Measurements from ENCODE around the gene PALD1. TPM values are rescaled to one million over a fixed set of nuclear protein-coding genes. Genes with fewer than 3 reads are reported as not detected.

The PALD1 gene
- total RNA-seq, 2 donors from 2014 or later = 0.20 to 4.8 TPM

DNA sequence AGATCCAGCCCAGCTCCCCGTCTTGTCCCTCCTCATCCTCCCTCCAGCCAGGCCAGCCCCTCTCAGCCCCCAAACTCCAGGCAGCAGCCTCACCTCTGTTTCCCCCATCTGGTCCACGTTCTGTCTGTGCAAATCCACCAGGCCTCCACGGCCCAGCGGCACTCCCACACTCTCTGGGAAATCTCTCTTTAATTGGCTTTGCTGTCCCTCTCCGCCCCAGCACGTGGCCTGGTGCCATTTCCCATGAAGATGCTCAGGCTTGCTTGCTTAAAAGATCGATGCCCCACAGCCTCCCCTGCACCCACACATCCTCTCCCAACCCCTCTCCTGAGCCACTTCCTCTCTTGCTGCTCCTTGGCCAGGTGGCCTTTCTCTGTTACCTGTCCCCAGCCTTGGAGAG lies 84.7 kb downstream of the PALD1 start:
- Mint-ChIP-seq H3K36me3 (no peaks in the 10 kb centered on the region), H3K27ac (peak overlapping the region; percentile 38 to 49), H3K9me3 (no peaks in the 10 kb centered on the region)
- ATAC-seq (no peak), DNase-seq (ENCODE audit: low spot score in 2 of 2) (no peak)

DNA sequence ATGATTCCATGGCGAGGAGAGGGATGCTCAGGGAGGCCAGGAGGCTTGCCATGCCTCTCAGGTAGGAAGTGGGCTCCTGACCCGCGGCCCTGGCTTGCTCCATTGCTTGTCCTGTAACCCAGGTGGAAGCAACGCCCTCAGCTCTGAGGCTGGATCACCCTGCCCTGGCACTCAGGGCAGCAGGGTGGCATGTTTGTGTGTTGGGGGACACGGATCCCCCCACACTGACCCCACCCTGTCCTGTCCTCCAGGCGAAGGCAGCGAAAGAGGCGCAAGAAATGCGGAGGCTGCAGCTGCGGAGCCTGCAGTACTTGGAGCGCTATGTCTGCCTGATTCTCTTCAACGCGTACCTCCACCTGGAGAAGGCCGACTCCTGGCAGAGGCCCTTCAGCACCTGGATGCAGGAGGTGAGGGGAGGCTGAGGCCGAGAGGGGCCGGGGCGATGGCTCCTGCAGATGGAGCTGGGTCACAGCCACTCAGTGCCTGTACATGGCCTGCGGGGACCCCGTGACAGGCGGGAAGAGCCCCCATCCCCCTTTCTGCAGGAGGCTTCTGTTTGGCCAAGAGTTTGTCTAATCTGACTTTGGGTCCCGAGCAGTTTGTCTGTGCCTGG lies 85.7 kb downstream of the PALD1 start:
- Mint-ChIP-seq H3K27ac (no peak overlapping the region), H3K9me3 (no peaks in the 10 kb centered on the region), H3K36me3 (no peaks in the 10 kb centered on the region)
- ATAC-seq = no peak
- DNase-seq (ENCODE audit: low spot score in 2 of 2) = no peak

DNA sequence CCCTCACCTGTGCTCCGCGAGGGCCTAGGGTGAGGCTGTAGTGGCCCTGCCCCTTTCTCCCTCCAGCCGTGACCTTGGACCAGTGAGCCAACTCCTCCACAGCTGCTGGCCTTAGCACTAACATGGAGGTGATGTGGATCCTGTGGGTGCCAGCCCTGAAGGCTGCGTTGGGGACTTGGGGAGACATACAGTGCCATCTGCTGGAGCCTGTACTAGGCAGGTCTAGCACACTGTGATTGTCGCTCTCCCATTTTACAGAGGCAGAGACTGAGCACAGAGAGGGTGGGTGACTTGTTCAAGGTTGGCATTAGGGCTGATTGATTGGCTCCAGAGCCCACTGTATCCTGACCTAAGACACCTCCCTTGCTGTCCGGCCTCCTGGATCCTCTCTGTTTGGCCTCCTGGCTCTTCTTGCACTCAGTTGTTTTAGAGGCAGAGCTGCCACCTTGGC lies 86.4 kb downstream of the PALD1 start:
- ATAC-seq = peak; percentile 43 to 49
- Mint-ChIP-seq H3K9me3 (no peaks in the 10 kb centered on the region), H3K36me3 (no peaks in the 10 kb centered on the region), H3K27ac (no peak overlapping the region)
- DNase-seq (ENCODE audit: low spot score in 2 of 2) = no peak

DNA sequence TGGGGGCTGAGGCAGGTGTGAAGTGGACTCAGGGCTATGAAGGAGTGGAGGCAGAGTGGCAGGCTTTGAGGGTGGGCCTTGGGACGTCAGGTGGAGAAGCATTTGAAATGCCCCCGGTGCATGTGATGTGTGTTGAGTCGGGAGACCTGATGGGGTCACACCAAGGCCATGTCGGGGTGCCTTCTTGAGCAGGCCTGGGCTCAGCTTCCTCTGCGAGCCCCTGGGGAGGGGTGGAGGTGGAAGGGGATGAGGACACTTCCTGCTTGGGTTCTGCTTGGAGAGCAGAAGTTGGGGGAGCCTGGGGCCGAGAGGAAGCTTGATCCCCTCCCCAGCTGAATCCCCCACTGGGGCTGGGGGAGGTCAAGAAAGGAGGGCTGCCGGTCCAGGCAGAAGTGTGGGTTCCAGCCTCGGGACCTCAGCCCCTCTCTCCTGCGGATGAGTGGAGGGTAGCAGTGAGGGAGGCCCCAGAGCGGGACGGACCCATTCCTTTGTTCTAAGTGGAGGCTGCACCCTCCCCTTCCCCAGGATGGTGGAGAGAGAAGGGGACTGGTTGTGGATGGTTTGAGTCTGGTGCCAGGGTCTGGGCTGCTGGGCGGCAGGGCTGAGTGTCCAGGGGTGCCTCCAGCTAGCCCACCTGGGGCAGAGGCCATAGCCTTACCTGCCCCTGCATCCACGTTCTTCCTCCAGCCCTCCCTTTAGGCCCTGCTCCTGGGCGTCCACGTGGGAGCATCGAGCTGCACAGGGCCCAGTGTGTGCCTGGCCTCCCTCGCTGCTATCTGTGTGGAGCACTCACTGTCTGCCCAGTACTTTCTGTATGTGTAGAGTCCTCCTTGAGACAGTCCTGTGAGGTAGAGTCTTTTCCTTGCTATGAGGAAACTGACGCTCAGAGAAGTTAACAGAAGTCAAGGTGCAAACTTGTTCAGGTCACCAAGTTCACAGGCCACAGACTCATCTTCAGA lies 87.3 kb downstream of the PALD1 start:
- ATAC-seq = no peak
- Mint-ChIP-seq H3K36me3 (no peaks in the 10 kb centered on the region), H3K27ac (no peak overlapping the region)

DNA sequence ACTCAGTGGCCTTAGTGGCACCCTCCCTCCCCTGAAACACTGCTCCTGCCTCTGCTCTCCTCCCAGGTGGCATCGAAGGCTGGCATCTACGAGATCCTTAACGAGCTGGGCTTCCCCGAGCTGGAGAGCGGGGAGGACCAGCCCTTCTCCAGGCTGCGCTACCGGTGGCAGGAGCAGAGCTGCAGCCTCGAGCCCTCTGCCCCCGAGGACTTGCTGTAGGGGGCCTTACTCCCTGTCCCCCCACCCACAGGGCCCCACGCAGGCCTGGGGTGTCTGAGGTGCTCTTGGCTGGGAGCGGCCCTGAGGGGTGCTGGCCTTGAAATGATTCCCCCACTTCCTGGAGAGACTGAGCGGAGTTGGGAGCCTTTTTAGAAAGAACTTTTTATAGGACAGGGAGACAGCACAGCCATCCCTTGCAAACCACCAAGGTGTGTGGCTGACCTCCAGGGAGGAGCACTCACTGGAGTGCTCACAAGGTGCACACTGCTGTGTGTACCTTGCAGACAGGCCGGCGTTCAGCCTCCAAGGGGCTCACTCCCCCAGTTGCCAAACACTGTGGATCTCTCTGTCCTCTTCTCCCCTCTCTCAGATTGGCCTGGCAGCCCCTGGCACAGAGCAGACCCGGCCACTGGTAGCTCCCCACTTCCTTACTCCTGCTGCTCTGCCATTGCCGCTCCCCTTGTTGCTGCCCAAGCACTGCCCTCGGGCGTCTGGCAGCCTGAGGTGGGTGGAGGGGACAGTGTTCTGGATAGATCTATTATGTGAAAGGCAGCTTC lies 88.1 kb downstream of the PALD1 start:
- Mint-ChIP-seq H3K27ac (no peak overlapping the region), H3K9me3 (no peaks in the 10 kb centered on the region), H3K36me3 (no peaks in the 10 kb centered on the region)
- ATAC-seq = no peak
- no peak for DNase-seq (ENCODE audit: low spot score in 2 of 2)

More for the DNA sequence above, 87.3 kb downstream of the PALD1 start:
- H3K9me3 Mint-ChIP-seq = no peaks in the 10 kb centered on the region
- DNase-seq (ENCODE audit: low spot score in 2 of 2) = no peak

DNA sequence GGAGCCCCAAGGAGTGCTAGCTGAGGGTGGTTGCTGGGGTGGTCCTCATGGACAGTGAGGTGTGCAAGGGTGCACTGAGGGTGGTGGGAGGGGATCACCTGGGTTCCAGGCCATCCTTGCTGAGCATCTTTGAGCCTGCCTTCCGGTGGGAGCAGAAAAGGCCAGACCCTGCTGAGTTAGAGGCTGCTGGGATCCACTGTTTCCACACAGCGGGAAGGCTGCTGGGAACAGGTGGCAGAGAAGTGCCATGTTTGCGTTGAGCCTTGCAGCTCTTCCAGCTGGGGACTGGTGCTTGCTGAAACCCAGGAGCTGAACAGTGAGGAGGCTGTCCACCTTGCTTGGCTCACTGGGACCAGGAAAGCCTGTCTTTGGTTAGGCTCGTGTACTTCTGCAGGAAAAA lies 89.0 kb downstream of the PALD1 start:
- ATAC-seq = no peak
- Mint-ChIP-seq H3K27ac (no peak overlapping the region), H3K36me3 (no peaks in the 10 kb centered on the region), H3K9me3 (no peaks in the 10 kb centered on the region)
- DNase-seq (ENCODE audit: low spot score in 2 of 2) = no peak

DNA sequence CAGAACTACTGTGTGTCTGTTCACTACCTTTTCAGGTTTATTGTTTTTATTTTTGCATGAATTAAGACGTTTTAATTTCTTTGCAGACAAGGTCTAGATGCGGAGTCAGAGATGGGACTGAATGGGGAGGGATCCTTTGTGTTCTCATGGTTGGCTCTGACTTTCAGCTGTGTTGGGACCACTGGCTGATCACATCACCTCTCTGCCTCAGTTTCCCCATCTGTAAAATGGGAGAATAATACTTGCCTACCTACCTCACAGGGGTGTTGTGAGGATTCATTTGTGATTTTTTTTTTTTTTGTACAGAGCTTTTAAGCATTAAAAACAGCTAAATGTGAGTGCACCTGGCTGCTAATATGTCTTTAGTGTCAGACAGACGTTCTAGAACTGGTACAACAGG lies 89.5 kb downstream of the PALD1 start:
- Mint-ChIP-seq H3K27ac (no peak overlapping the region), H3K36me3 (no peaks in the 10 kb centered on the region), H3K9me3 (no peaks in the 10 kb centered on the region)
- DNase-seq (ENCODE audit: low spot score in 2 of 2) (no peak), ATAC-seq (no peak)

DNA sequence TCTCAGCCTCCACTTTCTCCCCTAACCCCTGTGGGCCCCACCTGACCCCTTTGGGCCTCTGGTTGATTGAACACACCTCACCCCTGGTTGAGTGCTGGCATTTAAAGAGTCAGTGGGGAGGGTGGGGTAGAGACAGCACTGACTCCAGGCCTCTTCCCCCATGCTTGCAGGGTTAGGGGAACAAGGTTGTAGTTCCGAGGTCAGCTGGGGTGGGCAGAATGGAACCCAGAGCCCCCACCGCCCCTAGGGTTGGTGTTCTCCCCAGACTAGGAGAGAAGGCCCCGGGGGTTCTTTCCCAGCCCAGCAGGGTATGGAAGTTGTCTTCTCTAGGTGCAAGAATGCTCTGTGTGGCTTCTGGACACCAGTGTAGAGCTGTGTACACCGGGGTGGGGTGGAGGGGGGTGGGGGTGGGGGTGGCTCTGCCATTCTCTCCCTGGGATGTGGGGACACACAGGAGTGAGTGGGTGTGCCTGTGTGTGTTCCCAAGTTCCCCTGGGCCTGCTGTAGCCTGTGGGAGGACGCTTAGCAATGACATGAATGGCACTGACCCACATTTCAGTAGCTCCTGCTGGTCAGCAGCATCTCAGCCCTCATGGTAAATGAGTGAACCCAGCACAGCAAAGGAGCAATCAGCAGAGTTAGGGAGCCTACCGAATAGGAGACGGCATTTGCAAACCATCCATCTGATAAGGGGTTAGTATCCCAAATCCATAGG lies 90.4 kb downstream of the PALD1 start:
- DNase-seq (ENCODE audit: low spot score in 2 of 2) (no peak), ATAC-seq (no peak)
- H3K36me3 Mint-ChIP-seq = no peaks in the 10 kb centered on the region
- H3K9me3 Mint-ChIP-seq = no peaks in the 10 kb centered on the region
- no peak overlapping the region for H3K27ac Mint-ChIP-seq

DNA sequence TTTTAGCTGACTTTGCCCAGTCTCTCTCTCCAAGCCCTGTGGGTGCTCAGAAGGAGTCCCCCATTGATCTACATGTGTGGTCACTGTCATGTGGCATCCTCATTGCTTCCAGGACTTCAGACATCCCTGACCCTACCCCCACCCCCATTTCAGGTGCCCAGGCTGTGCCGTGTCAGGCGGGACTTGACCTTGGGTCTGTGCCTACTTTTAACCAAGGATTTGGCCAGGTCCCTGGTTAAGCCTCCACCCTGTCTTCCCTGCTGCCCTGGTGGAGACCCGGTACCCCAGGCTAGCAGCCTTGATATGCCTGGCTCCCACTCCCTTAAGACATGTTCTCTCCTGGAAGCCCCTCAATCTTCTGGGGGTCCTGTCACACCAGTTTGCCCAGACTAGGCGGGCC lies 92.7 kb downstream of the PALD1 start:
- ATAC-seq (no peak), DNase-seq (ENCODE audit: low spot score in 2 of 2) (no peak)
- Mint-ChIP-seq H3K9me3 (no peaks in the 10 kb centered on the region), H3K27ac (no peak overlapping the region), H3K36me3 (no peaks in the 10 kb centered on the region)

DNA sequence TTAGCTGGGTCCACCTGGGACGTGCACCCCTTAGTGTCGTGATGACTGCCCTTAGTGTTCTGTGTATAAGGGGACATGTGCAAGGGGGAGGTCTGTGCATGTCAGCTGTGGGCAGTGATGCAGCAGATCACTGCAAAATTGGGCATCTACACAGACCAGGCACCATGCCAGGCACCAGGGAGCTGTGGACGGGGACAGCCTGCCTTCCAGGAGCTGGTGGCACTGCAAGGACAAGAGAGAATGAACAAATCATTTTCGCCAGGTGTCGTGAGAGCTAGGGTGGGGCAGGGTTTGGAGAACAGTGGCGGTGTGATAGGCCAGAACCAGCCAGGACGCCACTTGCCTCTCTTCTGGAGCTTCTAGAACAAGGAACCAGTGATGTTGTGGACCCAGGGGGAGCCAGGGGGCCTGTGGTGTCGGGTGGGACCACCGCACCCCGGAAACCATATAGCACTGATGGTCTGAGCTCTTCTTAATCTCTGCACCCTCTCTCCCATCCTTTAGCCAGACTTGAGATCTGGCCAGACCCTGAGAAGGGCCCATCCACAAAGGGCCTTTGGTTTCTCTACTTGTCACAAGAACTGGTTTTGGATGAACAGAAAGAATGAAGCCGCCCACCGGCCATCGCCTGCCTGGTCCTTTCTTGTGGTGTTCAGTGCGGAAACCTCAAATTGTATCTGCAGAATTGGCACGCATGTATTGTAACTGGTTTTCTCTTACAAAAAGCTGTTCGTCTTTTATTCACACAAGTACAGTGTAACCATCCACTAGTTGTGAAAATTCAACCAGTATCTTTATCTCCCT lies 93.3 kb downstream of the PALD1 start:
- Mint-ChIP-seq H3K36me3 (no peaks in the 10 kb centered on the region), H3K27ac (no peak overlapping the region), H3K9me3 (no peaks in the 10 kb centered on the region)
- no peak for ATAC-seq
- DNase-seq (ENCODE audit: low spot score in 2 of 2) = no peak

DNA sequence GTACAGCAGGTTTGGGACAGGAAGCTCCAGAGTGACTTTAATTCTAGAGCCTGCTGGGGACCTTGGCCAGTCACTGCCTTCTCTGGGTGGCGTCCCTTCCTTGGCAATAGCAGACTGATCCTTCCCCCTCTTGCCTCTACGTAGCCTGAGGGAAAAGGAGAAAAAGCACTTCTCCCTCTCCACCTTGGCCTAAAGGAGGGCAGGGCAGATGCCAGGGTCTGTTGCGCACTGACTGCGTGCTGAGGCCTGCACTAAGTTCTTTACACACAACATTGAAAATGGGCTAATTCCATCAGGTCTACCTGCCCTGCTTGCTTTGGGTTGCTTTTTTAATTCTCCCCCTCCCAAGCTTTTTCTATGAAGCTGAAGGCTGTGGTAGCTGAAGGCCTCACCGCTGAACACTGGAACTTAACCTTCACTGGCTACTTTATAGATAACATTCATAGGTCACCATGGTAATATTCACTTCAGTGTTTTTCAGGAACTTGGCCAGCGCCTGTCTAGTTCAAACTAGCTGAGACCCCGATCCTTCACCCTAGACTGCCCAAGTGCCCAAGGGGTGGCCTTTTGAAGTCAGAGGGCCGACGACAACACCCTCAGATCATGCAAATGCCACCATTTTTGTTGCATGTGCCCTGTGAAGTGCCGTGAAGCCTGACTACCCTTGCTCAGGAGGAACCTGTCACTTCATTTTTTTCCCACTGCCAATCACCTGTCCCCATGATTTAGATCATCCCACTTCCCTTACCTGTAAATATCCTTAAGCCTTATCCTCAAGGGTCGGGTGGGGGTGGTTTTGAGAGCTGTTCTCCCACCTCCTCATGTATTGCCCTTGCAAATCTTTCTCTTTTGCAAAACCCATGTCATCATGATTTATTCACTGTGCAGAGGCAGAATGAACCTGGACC lies 95.3 kb downstream of the PALD1 start:
- Mint-ChIP-seq H3K27ac (no peak overlapping the region), H3K36me3 (no peaks in the 10 kb centered on the region), H3K9me3 (no peaks in the 10 kb centered on the region)
- DNase-seq (ENCODE audit: low spot score in 2 of 2) (no peak), ATAC-seq (no peak)

DNA sequence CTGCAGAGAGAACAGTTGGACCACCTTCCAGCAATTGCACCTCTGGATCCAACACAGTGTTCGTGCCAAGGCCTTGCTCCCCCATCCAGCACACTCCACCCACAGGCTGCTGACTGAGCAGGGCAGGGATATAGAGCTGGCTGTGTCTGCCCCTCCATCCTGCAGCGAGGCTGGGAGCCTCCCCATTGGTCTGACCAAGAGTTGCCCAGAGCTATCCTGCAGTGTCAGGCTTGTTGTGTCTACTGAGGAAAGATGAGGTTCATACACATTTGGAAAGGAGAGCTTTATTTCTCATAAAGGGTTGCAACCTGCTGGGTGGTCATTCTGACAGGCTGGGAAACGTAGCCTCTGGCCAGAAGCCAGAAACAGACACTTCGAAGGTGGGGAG lies 96.9 kb downstream of the PALD1 start:
- no peak for ATAC-seq
- Mint-ChIP-seq H3K9me3 (peaks cover 0 to 3% of the 10 kb centered on the region in 2 donors), H3K27ac (no peak overlapping the region), H3K36me3 (no peaks in the 10 kb centered on the region)
- no peak for DNase-seq (ENCODE audit: low spot score in 2 of 2)

DNA sequence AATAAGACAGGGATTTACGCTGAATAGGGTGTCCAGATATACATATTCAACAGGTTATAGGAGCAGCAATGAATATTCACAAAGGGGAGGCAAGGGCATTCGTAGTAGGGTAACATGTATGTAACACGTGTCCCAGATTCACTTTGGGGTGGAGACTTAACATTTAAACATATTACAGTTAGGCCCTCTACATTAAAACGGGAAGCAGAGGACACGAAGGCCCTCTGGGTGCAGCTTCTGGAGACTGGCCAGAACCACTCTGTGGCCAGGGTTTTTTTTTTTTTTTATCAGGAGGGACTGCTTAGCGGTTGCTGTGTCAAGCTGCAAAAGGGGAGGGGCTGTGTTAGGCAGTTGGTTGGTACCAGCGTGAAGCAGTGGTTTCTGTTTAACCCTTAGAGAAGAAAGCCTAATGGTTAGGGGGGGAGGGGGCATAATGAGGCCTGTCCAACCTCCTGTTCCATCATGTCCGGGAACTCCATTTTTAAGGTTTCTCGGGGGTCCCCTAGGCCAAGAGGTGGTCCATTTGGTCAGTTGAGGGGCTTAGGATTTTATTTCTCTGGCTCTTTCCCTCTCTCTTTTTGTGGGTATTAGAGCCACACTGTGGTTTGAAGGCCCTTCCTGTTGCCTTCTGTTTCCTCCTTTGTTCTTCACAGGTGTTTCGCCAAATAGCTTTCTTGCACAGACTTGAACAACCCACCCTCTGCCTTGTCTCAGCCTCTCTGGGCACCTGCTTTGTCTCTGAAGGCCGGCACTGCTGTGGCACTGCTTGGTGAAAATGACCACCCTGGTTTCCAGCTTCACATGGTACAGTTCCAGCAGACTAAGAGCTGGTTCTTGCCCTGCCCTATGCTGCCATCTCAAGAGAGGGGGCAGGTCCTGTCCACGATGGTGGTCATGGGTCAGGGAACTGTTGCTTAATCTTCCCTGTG lies 97.6 kb downstream of the PALD1 start:
- ATAC-seq (peak in 1 of 2 donors; percentile 3), DNase-seq (ENCODE audit: low spot score in 2 of 2) (no peak)
- H3K27ac Mint-ChIP-seq = peak overlapping the region; percentile 26 to 88

More for the DNA sequence above, 97.6 kb downstream of the PALD1 start:
- H3K36me3 Mint-ChIP-seq = no peaks in the 10 kb centered on the region
- H3K9me3 Mint-ChIP-seq = peaks cover 0 to 3% of the 10 kb centered on the region in 2 donors

Measured in activated naive CD4-positive, alpha-beta T cell treated with anti-CD3 and anti-CD28 coated beads, Interleukin-2, amount 50 U/mL, for 72 hours (primary cell).